ENCODE data around the gene GPSM3. TPM values are rescaled to one million over a fixed set of nuclear protein-coding genes. Genes with fewer than 3 reads are reported as not detected.

GPSM3 gene
- total and polyA plus RNA-seq, 2 of the 13 experiments (the other 11 are each of a cell fraction or from before 2014, with no cell fraction given) = 0.18 to 6.2 TPM

DNA sequence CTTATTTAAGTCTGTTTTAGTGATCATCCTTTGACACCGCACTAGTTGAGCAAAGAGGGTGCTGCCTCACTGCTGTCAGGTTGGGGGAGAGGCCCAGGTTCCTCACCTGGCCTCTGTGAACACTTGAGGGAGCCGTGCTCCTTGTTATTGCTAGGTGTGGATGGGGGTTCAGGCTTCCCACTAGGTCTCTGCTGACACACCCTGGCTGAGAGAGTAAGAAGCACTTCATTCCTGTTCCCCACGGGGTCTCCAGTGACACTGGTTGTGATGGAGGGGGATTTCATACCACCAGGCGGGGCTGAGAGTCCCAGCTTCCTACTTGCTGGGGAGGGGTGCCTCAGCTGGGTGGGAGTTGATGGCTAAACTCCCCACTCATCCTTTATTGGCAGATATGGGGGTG is 42.5 kb upstream of the GPSM3 start:
- Histone ChIP-seq H3K27ac (ENCODE audit: extremely low read length, insufficient read depth, low read length) (no peak overlapping the region), H3K79me2 (ENCODE audit: insufficient read depth, low read length) (no peaks in the 10 kb centered on the region), H3K27me3 (ENCODE audit: control insufficient read depth in 1 of 2, insufficient read depth in 2 of 2, low read length in 2 of 2) (peaks cover 0 to 3% of the 10 kb centered on the region in 2 experiments; a peak in 1 of 5 replicates), H3K9ac (ENCODE audit: insufficient read depth, low read depth, low read length) (no peak overlapping the region), H4K20me1 (ENCODE audit: insufficient read depth, low read length) (no peaks in the 10 kb centered on the region), H2AFZ (ENCODE audit: low read length) (no peak overlapping the region), H3K9me3 (ENCODE audit: low read length) (no peaks in the 10 kb centered on the region), H3K4me2 (ENCODE audit: low read depth, low read length) (no peak overlapping the region), H3K4me3 (replicated peaks in 1 of 3; ENCODE audit: insufficient read depth in 1 of 3, low read depth in 2 of 3, low read length in 3 of 3) (no peak overlapping the region), H3K4me1 (ENCODE audit: insufficient read depth, low read length) (no peaks in the 10 kb centered on the region), H3K36me3 (replicated peaks in 1 of 2; ENCODE audit: control insufficient read depth in 1 of 2, insufficient read depth in 2 of 2, low read length in 2 of 2) (no peaks in the 10 kb centered on the region)
- no TSS peak for BruUV-seq (replicated peaks)
- ChIA-PET POLR2A (no interaction called here), CTCF (ENCODE audit: low intra/inter-chr PET ratio, low total read pairs) (no interaction called here)
- DNase-seq (ENCODE audit: low spot score) = no peak
- no peak for FAIRE-seq
- WGBS (ENCODE audit: low lambda C conversion rate) = 40% methylated on average over 4 of the region's 4 CpGs
- in situ Hi-C loops (cut with HindIII; ENCODE audit: extremely low pct_ligation_motif_present, low pct_unique_long_range_greater_than_20kb) = no loop called here
- intact Hi-C loops (cut with micrococcal nuclease; ENCODE audit: unreplicated experiment) = loop anchor here (5.0 kb wide), 1 partner anchor 38 kb away; no protein-coding TSS in a partner anchor
- no peak for TF ChIP-seq ZNF30 (CRISPR knock-in tag; IDR thresholded peaks at IDR 0.05)
- TF ChIP-seq, protein P1, sequence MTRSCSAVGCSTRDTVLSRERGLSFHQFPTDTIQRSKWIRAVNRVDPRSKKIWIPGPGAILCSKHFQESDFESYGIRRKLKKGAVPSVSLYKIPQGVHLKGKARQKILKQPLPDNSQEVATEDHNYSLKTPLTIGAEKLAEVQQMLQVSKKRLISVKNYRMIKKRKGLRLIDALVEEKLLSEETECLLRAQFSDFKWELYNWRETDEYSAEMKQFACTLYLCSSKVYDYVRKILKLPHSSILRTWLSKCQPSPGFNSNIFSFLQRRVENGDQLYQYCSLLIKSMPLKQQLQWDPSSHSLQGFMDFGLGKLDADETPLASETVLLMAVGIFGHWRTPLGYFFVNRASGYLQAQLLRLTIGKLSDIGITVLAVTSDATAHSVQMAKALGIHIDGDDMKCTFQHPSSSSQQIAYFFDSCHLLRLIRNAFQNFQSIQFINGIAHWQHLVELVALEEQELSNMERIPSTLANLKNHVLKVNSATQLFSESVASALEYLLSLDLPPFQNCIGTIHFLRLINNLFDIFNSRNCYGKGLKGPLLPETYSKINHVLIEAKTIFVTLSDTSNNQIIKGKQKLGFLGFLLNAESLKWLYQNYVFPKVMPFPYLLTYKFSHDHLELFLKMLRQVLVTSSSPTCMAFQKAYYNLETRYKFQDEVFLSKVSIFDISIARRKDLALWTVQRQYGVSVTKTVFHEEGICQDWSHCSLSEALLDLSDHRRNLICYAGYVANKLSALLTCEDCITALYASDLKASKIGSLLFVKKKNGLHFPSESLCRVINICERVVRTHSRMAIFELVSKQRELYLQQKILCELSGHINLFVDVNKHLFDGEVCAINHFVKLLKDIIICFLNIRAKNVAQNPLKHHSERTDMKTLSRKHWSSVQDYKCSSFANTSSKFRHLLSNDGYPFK (CRISPR knock-in tag; IDR thresholded peaks at IDR 0.05; ENCODE audit: borderline replicate concordance) = no peak
- no peak for TF ChIP-seq ZNF17 (CRISPR knock-in tag; IDR thresholded peaks at IDR 0.05)
- no peak for TF ChIP-seq ZNF605 (CRISPR knock-in tag; IDR thresholded peaks at IDR 0.05)
- TF ChIP-seq, protein P2, sequence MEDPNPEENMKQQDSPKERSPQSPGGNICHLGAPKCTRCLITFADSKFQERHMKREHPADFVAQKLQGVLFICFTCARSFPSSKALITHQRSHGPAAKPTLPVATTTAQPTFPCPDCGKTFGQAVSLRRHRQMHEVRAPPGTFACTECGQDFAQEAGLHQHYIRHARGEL (CRISPR knock-in tag; IDR thresholded peaks at IDR 0.05) = no peak
- TF ChIP-seq, protein P3, sequence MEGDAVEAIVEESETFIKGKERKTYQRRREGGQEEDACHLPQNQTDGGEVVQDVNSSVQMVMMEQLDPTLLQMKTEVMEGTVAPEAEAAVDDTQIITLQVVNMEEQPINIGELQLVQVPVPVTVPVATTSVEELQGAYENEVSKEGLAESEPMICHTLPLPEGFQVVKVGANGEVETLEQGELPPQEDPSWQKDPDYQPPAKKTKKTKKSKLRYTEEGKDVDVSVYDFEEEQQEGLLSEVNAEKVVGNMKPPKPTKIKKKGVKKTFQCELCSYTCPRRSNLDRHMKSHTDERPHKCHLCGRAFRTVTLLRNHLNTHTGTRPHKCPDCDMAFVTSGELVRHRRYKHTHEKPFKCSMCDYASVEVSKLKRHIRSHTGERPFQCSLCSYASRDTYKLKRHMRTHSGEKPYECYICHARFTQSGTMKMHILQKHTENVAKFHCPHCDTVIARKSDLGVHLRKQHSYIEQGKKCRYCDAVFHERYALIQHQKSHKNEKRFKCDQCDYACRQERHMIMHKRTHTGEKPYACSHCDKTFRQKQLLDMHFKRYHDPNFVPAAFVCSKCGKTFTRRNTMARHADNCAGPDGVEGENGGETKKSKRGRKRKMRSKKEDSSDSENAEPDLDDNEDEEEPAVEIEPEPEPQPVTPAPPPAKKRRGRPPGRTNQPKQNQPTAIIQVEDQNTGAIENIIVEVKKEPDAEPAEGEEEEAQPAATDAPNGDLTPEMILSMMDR (CRISPR knock-in tag; IDR thresholded peaks at IDR 0.05) = peak; percentile 48
- TF ChIP-seq, protein P4, sequence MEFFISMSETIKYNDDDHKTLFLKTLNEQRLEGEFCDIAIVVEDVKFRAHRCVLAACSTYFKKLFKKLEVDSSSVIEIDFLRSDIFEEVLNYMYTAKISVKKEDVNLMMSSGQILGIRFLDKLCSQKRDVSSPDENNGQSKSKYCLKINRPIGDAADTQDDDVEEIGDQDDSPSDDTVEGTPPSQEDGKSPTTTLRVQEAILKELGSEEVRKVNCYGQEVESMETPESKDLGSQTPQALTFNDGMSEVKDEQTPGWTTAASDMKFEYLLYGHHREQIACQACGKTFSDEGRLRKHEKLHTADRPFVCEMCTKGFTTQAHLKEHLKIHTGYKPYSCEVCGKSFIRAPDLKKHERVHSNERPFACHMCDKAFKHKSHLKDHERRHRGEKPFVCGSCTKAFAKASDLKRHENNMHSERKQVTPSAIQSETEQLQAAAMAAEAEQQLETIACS (CRISPR knock-in tag; IDR thresholded peaks at IDR 0.05) = 0 out of 2 replicates have a peak, but pooled peaks have one; percentile 8
- TF ChIP-seq MEIS1 (CRISPR knock-in tag; IDR thresholded peaks at IDR 0.05; ENCODE audit: borderline replicate concordance) = no peak
- peak; percentile 40 for TF ChIP-seq STAG1 (CRISPR knock-in tag; IDR thresholded peaks at IDR 0.05)
- ATAC-seq = peak; percentile 27; the same call in 1 of the 3 replicates
